ENCODE measurements around the gene DIAPH2.

Gene DIAPH2

GRCh38 chrX:97522307-97522706 lies 837.7 kb downstream of the DIAPH2 start:
- DNase-seq: no peak

- DNase-seq: no peak
Measured at GRCh38 chrX:97524340-97524739, 839.7 kb downstream of the DIAPH2 start.

GRCh38 chrX:97524997-97525396 lies 840.4 kb downstream of the DIAPH2 start:
- DNase-seq: no peak

- no peak for DNase-seq
Measured at GRCh38 chrX:97525981-97526380, 841.3 kb downstream of the DIAPH2 start.

GRCh38 chrX:97527725-97528124 lies 843.1 kb downstream of the DIAPH2 start:
- DNase-seq: no peak

GRCh38 chrX:97529536-97530200 lies 845.0 kb downstream of the DIAPH2 start:
- no peak for DNase-seq

- no peak for DNase-seq
Measured at GRCh38 chrX:97531825-97532224, 847.2 kb downstream of the DIAPH2 start.

GRCh38 chrX:97538745-97539144 lies 854.1 kb downstream of the DIAPH2 start:
- no peak for DNase-seq

- no peak for DNase-seq
Measured at GRCh38 chrX:97539970-97540519, 855.4 kb downstream of the DIAPH2 start.

GRCh38 chrX:97547877-97548578 lies 863.4 kb downstream of the DIAPH2 start:
- no peak for DNase-seq

- no peak for DNase-seq
Measured at GRCh38 chrX:97551821-97552220, 867.2 kb downstream of the DIAPH2 start.

GRCh38 chrX:97553833-97554232 lies 869.2 kb downstream of the DIAPH2 start:
- DNase-seq: no peak

- DNase-seq: no peak
Measured at GRCh38 chrX:97556359-97556758, 871.7 kb downstream of the DIAPH2 start.

- peak; percentile 22 for DNase-seq
Measured at GRCh38 chrX:97563531-97564133, 879.0 kb downstream of the DIAPH2 start.

GRCh38 chrX:97564496-97564895 lies 879.9 kb downstream of the DIAPH2 start:
- no peak for DNase-seq

- DNase-seq: no peak
Measured at GRCh38 chrX:97587171-97587570, 902.5 kb downstream of the DIAPH2 start.

GRCh38 chrX:97594646-97595224 lies 910.1 kb downstream of the DIAPH2 start:
- DNase-seq: no peak

GRCh38 chrX:97597954-97598353 lies 913.3 kb downstream of the DIAPH2 start:
- peak; percentile 21 for DNase-seq

GRCh38 chrX:97602465-97603258 lies 918.0 kb downstream of the DIAPH2 start:
- DNase-seq: no peak

GRCh38 chrX:97605271-97605670 lies 920.6 kb downstream of the DIAPH2 start:
- DNase-seq: no peak

- DNase-seq: no peak
Measured at GRCh38 chrX:97609357-97609756, 924.7 kb downstream of the DIAPH2 start.

- no peak for DNase-seq
Measured at GRCh38 chrX:97609938-97610337, 925.3 kb downstream of the DIAPH2 start.

Measured in NK-92 treated with Interleukin-12 subunit alpha and Interleukin-12 subunit beta, amount 100 ng/mL, for 24 hours (cell line).